Epithelial cell of proximal tubule (primary cell): Measurements from ENCODE around the gene ARL14EPL. TPM values are rescaled to one million over a fixed set of nuclear protein-coding genes. Genes with fewer than 3 reads are reported as not detected.
A peak's percentile ranks its signal among the peaks of the same experiment; 100 is the strongest.
"Not testable (repeated sequence)": the region's sequence is repeated elsewhere in the genome, so short reads cannot be mapped to it uniquely, and the experiment has no call there.

Experiments
- DNase-seq: peaks from one replicate; pipeline ENCODE4 v3.0.0-alpha.2; 2011; ENCODE audit warnings: low read depth
- H3K4me3 ChIP-seq: 2 replicates; pipeline ENCODE4 v1.5.1; 2011; ENCODE audit warnings: low read depth, mild to moderate bottlenecking, low read length
- CTCF ChIP-seq: conservative IDR thresholded peaks from 2 replicates; pipeline ENCODE4 v1.5.1; 2012; ENCODE audit warnings: low read depth, mild to moderate bottlenecking, low read length
- total RNA-seq: library from RNA; depleted of rRNA; stranded (reverse); fragments of >200 nt; gene quantifications from 2 replicates; pipeline ENCODE4 v1.2.3, GENCODE V29; 2015

The ARL14EPL gene
- total RNA-seq, 1 donor from 2014 or later = 0.17 TPM

- TF ChIP-seq CTCF = no peak
Measured at GRCh38 chr5:116071211-116071610, 38.9 kb downstream of the ARL14EPL start.

GRCh38 chr5:116075191-116075831 is 43.0 kb downstream of the ARL14EPL start:
- H3K4me3 ChIP-seq = no peak overlapping the region
- no peak for TF ChIP-seq CTCF
- no peak for DNase-seq

More at GRCh38 chr5:116071211-116071610, 38.9 kb downstream of the ARL14EPL start:
- no peak for DNase-seq
- no peak overlapping the region for H3K4me3 ChIP-seq

DNA sequence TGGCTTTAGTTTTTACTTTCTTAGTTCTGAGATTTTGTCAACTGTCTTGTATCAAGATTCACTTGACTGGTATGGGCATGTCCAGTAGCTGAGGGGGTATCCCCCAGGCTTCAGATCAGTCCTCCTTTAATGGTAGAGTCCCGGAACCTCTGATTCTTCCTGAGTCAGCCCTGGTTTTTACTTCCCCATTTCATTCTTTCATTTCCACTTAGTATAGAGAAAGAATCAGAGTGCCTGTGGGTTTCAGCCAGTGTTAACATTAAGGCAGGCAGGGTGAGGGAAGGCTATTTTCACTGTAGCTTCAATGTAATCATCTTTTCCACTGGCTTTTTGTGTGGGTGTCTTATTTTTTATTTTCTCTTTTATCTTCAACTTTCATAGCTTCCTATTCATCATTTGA is 44.2 kb downstream of the ARL14EPL start:
- TF ChIP-seq CTCF = no peak
- no peak overlapping the region for H3K4me3 ChIP-seq
- DNase-seq = no peak

DNA sequence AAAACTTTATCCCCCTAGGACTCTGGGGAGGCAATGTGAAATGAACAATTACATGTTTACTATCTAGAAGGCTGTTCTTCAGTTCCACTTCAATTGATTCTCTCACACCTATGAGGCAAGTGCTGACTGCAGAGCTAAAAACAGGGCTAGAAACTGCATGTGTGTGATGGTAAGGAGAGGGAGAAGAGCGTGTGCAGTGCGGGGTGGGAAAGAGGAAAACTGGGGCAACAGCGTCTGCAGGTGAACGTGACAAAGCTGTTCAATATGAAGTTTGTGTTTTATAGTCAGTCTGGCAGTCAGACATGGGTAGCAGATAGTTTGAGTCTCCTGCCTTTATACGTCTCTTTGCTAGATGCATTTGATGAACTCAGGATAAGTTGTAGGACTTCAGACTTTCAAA is 45.9 kb downstream of the ARL14EPL start:
- no peak for TF ChIP-seq CTCF
- DNase-seq = no peak
- H3K4me3 ChIP-seq = no peak overlapping the region

- no peak for DNase-seq
- peak overlapping the region; percentile 86 for H3K4me3 ChIP-seq
- no peak for TF ChIP-seq CTCF
Measured at GRCh38 chr5:116084287-116084691, 52.0 kb downstream of the ARL14EPL start.

- peak within 1 kb of the TSS; percentile 86 for H3K4me3 ChIP-seq
- DNase-seq = peak; percentile 42
- no peak for TF ChIP-seq CTCF
Measured at GRCh38 chr5:116084871-116085715, 52.8 kb downstream of the ARL14EPL start, which contains the start of gene COMMD10. Gene COMMD10, plus strand, starts transcription at chr5:116085025.

- not testable (repeated sequence) for DNase-seq
- H3K4me3 ChIP-seq = peak overlapping the region; percentile 86
Measured at GRCh38 chr5:116086309-116086708, 54.0 kb downstream of the ARL14EPL start.
